Spleen (tissue), 7 donors: ENCODE measurements around the gene SMAP2.

Experiments
- POLR2A ChIP-seq, 3 donors: fragments of 450-650 bp; IDR thresholded peaks; one replicate each; pipeline ENCODE4 v1.5.1; 2017; ENCODE audit warnings: antibody characterized with exemption in 3 of 3, mild to moderate bottlenecking in 1 of 3
- TF ChIP-seq, protein P1 (sequence below), 11 experiments: fragments of 200-600 bp in 7 of 11; fragments of 450-650 bp in 4 of 11; sonication (generic) in 4 of 11; IDR thresholded peaks in 8 of 11; conservative IDR thresholded peaks in 3 of 11; 1 replicate in 7 of 11; 2 replicates in 4 of 11; pipeline versions ENCODE4 v1.4.0 to v1.8.0; 2016 to 2021; ENCODE audit warnings: antibody characterized with exemption in 11 of 11, inconsistent platforms in 4 of 11, mild to moderate bottlenecking in 1 of 11
- donor health status: DM: no; HTN: no; CAD: no; lungs with moderate emphysema.
- donor health status: DM: no; HTN: no; CAD: no.
- donor health status: DM: no; HTN: no; CAD: no.

DNA sequence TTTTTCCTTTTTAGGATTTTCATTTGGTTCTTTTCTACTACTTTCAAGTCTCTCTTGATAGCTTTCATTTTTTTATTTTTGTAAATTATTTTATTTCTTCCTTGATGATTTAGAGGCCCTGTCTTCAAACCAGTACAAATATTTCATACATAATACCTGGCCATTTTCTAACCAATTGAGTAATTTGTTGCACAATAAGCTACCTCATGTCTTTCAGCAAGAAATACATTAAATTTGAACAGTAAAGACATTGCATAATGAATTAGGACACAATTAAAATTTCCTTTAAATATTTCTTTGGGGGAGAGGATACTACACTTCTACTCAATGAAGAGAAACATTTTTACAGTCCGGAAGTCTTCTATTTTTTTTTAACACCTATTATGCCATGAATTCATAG is 40.8 kb upstream of the SMAP2 start:
- no peak for TF ChIP-seq POLR2A (IDR thresholded peaks at IDR 0.05)
- TF ChIP-seq, protein P1, sequence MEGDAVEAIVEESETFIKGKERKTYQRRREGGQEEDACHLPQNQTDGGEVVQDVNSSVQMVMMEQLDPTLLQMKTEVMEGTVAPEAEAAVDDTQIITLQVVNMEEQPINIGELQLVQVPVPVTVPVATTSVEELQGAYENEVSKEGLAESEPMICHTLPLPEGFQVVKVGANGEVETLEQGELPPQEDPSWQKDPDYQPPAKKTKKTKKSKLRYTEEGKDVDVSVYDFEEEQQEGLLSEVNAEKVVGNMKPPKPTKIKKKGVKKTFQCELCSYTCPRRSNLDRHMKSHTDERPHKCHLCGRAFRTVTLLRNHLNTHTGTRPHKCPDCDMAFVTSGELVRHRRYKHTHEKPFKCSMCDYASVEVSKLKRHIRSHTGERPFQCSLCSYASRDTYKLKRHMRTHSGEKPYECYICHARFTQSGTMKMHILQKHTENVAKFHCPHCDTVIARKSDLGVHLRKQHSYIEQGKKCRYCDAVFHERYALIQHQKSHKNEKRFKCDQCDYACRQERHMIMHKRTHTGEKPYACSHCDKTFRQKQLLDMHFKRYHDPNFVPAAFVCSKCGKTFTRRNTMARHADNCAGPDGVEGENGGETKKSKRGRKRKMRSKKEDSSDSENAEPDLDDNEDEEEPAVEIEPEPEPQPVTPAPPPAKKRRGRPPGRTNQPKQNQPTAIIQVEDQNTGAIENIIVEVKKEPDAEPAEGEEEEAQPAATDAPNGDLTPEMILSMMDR (IDR thresholded peaks at IDR 0.05 in 8 of 11, conservative IDR thresholded peaks at IDR 0.05 in 3 of 11), result no peak
